NB4 (cell line): Measurements from ENCODE around the gene BEX3.

ENCODE experiments used
- POLR2A ChIP-seq: IDR thresholded peaks from 2 replicates; pipeline ENCODE4 v1.6.1; 2011; ENCODE audit warnings: mild to moderate bottlenecking; ENCODE audit not compliant: insufficient read length; ENCODE audit errors: extremely low read depth
- TF ChIP-seq, protein P1 (sequence below): IDR thresholded peaks from one replicate; pipeline ENCODE4 v1.5.1; 2012; ENCODE audit warnings: low read depth, low read length
- TF ChIP-seq, protein P2 (sequence below): IDR thresholded peaks from 2 replicates; pipeline ENCODE4 v1.6.1; 2011; ENCODE audit warnings: low read depth, low read length

DNA sequence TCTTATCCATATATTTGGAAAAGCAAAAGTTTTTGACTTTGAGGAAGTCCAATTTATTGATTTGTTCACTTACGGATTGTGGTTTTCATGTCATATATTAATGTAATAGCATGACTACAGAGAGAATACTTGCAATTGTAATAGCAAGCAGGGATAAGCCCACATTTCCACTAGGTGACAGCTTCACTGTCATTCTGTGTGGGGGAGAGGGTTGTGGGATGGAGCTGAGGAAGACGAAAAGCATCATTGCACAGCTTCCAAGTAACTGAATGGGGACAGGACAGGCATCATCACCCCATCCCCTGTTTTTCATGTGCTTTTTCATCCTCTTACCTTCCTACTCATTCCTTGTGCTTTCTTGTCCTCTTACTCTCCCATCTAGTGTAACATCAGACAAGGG is 31.4 kb downstream of the BEX3 start:
- TF ChIP-seq, protein P1, sequence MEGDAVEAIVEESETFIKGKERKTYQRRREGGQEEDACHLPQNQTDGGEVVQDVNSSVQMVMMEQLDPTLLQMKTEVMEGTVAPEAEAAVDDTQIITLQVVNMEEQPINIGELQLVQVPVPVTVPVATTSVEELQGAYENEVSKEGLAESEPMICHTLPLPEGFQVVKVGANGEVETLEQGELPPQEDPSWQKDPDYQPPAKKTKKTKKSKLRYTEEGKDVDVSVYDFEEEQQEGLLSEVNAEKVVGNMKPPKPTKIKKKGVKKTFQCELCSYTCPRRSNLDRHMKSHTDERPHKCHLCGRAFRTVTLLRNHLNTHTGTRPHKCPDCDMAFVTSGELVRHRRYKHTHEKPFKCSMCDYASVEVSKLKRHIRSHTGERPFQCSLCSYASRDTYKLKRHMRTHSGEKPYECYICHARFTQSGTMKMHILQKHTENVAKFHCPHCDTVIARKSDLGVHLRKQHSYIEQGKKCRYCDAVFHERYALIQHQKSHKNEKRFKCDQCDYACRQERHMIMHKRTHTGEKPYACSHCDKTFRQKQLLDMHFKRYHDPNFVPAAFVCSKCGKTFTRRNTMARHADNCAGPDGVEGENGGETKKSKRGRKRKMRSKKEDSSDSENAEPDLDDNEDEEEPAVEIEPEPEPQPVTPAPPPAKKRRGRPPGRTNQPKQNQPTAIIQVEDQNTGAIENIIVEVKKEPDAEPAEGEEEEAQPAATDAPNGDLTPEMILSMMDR: no peak
- TF ChIP-seq POLR2A: no peak
- TF ChIP-seq, protein P2, sequence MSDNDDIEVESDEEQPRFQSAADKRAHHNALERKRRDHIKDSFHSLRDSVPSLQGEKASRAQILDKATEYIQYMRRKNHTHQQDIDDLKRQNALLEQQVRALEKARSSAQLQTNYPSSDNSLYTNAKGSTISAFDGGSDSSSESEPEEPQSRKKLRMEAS: no peak
